Thyroid gland (tissue), 4 donors: Measurements from ENCODE around the gene EPS15. TPM values are rescaled to one million over a fixed set of nuclear protein-coding genes. Genes with fewer than 3 reads are reported as not detected.

Experiments
- DNase-seq, 2 donors: peaks; one replicate each; pipeline ENCODE4 v3.0.0-alpha.2; 2019
- H3K27ac ChIP-seq, 3 donors: fragments of 200-600 bp; sonication (generic); 1 replicate in 2 of 3; 2 replicates in 1 of 3; pipeline ENCODE4 v1.5.1; 2016 to 2019; ENCODE audit warnings: mild to moderate bottlenecking in 1 of 3, moderate library complexity in 1 of 3
- H3K27me3 ChIP-seq: fragments of 200-600 bp; sonication (generic); one replicate; pipeline ENCODE4 v1.5.1; 2019
- H3K36me3 ChIP-seq, 2 donors: fragments of 200-600 bp; sonication (generic); one replicate each; pipeline ENCODE4 v1.5.1; 2016 to 2019
- H3K4me1 ChIP-seq, 2 donors: fragments of 200-600 bp; sonication (generic); one replicate each; pipeline ENCODE4 v1.5.1; 2017 to 2019
- H3K4me3 ChIP-seq, 3 donors: fragments of 200-600 bp; sonication (generic); replicated peaks in 1 of 3; 1 replicate in 2 of 3; 2 replicates in 1 of 3; pipeline ENCODE4 v1.5.1; 2016; ENCODE audit warnings: mild to moderate bottlenecking in 1 of 3
- H3K9me3 ChIP-seq: fragments of 200-600 bp; sonication (generic); one replicate; pipeline ENCODE4 v1.5.1; 2017
- CTCF ChIP-seq, 6 experiments: fragments of 200-600 bp in 3 of 6; fragments of 450-650 bp in 3 of 6; sonication (generic) in 3 of 6; IDR thresholded peaks; one replicate each; pipeline ENCODE4 v1.5.1; 2016 to 2019; ENCODE audit warnings: antibody characterized with exemption in 6 of 6, mild to moderate bottlenecking in 2 of 6, inconsistent platforms in 1 of 6, moderate library complexity in 1 of 6
- POLR2A ChIP-seq, 2 donors: fragments of 450-650 bp; IDR thresholded peaks; one replicate each; pipeline ENCODE4 v1.6.1; 2017; ENCODE audit warnings: antibody characterized with exemption in 2 of 2, mild to moderate bottlenecking in 2 of 2, moderate library complexity in 1 of 2
- WGBS, 2 donors: methylation state at CpG; one replicate each; pipeline ENCODE4 v1.1.5; 2017; 5-methylcytosine and 5-hydroxymethylcytosine counted together
- intact Hi-C: fragments of 100-400 bp; cut with DNase I; formaldehyde crosslinking; loops from one replicate; pipeline ENCODE4 v1.15.1; 2023
- total RNA-seq, 4 donors: library from RNA; depleted of rRNA; stranded (reverse); fragments of >200 nt; gene quantifications; one replicate each; pipeline ENCODE4 v1.2.3, GENCODE V29; 2016

The EPS15 gene
- total RNA-seq, 4 donors from 2014 or later: 88.0 to 128 (median 102) TPM

GRCh38 chr1:51543858-51544257 is 24.8 kb upstream of the EPS15 start:
- Histone ChIP-seq H3K4me1 (no peaks in the 10 kb centered on the region), H3K27ac (no peak overlapping the region), H3K27me3 (no peaks in the 10 kb centered on the region), H3K36me3 (no peaks in the 10 kb centered on the region), H3K4me3 (no peak overlapping the region), H3K9me3 (no peaks in the 10 kb centered on the region)
- WGBS, 2 donors: 90 to 100% methylated on average over 2 of the region's 2 CpGs
- no peak for TF ChIP-seq POLR2A (IDR thresholded peaks at IDR 0.05)
- no peak for TF ChIP-seq CTCF (IDR thresholded peaks at IDR 0.05)
- intact Hi-C loops: no loop called here
- DNase-seq: no peak

DNA sequence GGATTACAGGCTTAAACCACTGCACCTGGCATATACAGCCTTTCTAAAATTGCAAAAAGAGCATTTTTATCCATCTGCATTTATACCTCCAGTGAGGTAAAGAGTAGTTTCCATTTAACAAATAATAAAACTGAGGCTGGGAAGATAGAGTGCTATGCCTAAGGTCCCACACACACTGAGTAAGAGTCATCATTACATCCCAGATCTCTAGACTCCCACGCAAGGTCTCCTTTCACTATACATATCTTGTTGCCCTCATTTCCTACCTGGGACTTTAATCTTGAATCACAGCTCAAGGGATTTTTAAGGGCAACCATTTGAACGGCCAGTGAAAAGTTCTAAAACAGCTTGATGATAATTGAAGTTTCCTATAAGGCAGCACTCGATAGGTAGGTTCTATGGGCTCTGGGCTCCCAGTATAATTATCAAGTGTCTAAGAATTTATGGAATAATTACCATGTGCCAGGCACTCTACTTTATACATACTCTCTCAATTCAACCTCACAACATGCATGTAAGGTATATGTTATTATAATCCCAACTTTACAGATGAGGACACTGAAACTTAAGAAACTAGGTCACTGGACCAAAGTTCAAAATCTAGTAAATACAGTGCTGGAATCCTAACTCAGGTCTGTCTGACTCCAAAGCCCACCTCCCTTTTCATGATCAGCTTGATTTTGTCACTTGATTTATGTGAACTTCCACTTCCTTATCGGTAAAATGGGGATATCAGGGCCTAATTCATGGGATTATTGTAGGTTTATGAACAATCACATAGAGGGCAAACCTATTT is 23.3 kb upstream of the EPS15 start:
- H3K4me3 ChIP-seq: no peak overlapping the region
- H3K4me1 ChIP-seq: no peaks in the 10 kb centered on the region
- TF ChIP-seq POLR2A (IDR thresholded peaks at IDR 0.05): no peak
- TF ChIP-seq CTCF (IDR thresholded peaks at IDR 0.05): no peak
- no peak overlapping the region for H3K27ac ChIP-seq
- H3K27me3 ChIP-seq: no peaks in the 10 kb centered on the region
- DNase-seq: no peak
- no peaks in the 10 kb centered on the region for H3K36me3 ChIP-seq
- no peaks in the 10 kb centered on the region for H3K9me3 ChIP-seq
- 93 to 94% methylated on average over 4 of the region's 4 CpGs for WGBS, 2 donors
- intact Hi-C loops: no loop called here

GRCh38 chr1:51541313-51542050 is 22.4 kb upstream of the EPS15 start:
- Histone ChIP-seq H3K27ac (no peak overlapping the region), H3K4me1 (no peaks in the 10 kb centered on the region), H3K9me3 (no peaks in the 10 kb centered on the region), H3K36me3 (no peaks in the 10 kb centered on the region), H3K4me3 (no peak overlapping the region), H3K27me3 (no peaks in the 10 kb centered on the region)
- no peak for DNase-seq
- no peak for TF ChIP-seq POLR2A (IDR thresholded peaks at IDR 0.05)
- TF ChIP-seq CTCF (IDR thresholded peaks at IDR 0.05): no peak
- 78 to 86% methylated on average over 2 of the region's 2 CpGs for WGBS, 2 donors
- intact Hi-C loops: no loop called here

DNA sequence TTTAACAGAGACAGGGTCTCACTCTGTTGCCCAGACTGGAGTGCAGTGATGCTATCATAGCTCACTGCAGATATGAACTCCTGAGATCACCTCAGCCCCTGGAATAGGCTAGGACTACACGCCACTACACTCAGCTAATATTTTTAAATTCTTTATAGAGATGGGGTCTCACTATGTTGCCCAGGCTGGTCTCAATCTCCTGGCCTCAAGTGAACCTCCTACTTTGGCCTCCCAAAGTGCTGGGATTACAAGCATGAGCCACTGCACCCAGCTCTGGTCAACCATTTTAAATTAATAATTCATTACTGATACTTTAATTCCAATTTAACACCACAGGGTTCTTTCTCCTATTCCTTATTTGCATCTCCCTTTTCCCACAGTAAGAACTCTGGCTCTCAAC is 18.5 kb upstream of the EPS15 start:
- Histone ChIP-seq H3K36me3 (no peaks in the 10 kb centered on the region), H3K27me3 (no peaks in the 10 kb centered on the region), H3K9me3 (no peaks in the 10 kb centered on the region), H3K4me1 (no peaks in the 10 kb centered on the region), H3K27ac (no peak overlapping the region), H3K4me3 (no peak overlapping the region)
- TF ChIP-seq POLR2A (IDR thresholded peaks at IDR 0.05): no peak
- TF ChIP-seq CTCF (IDR thresholded peaks at IDR 0.05): no peak
- WGBS, 2 donors: 97 to 100% methylated on average over 1 of the region's 1 CpG
- intact Hi-C loops: no loop called here
- no peak for DNase-seq

- no peaks in the 10 kb centered on the region for H3K4me1 ChIP-seq
- H3K27me3 ChIP-seq: no peaks in the 10 kb centered on the region
- H3K4me3 ChIP-seq: no peak overlapping the region
- no peaks in the 10 kb centered on the region for H3K36me3 ChIP-seq
- intact Hi-C loops: no loop called here
- TF ChIP-seq POLR2A (IDR thresholded peaks at IDR 0.05) (no peak), CTCF (IDR thresholded peaks at IDR 0.05) (peak in 5 of 6 experiments; percentile 52 to 70 (median 61))
- WGBS, 2 donors: 24 to 26% methylated on average over 3 of the region's 3 CpGs
- H3K27ac ChIP-seq: no peak overlapping the region
- DNase-seq: peak; percentile 32 to 49
- H3K9me3 ChIP-seq: no peaks in the 10 kb centered on the region
These were observed 16.0 kb upstream of the EPS15 start for GRCh38 chr1:51535006-51535592.
